Right lobe of liver (tissue), 6 donors: ENCODE results near the gene MRPL20. TPM values are rescaled to one million over a fixed set of nuclear protein-coding genes. Genes with fewer than 3 reads are reported as not detected.
A peak's percentile ranks its signal among the peaks of the same experiment; 100 is the strongest.

ENCODE experiments used
- ATAC-seq, 4 donors: fragments of 200-7000 bp; cut with Tn5 transposase; one replicate each; pipeline ENCODE4 v1.9.1; 2020; ENCODE audit warnings: mild to moderate bottlenecking in 4 of 4, moderate library complexity in 4 of 4
- DNase-seq, 3 donors: peaks; one replicate each; pipeline ENCODE4 v3.0.0-alpha.2; 2020
- H3K27ac ChIP-seq, 3 donors: fragments of 200-600 bp; one replicate each; pipeline ENCODE4 v1.8.0; 2022
- H3K27me3 ChIP-seq, 2 donors: fragments of 200-600 bp; one replicate each; pipeline ENCODE4 v1.8.0; 2022
- H3K36me3 ChIP-seq, 4 donors: fragments of 200-600 bp; sonication (generic) in 1 of 4; one replicate each; pipeline versions ENCODE4 v1.5.1 to v1.8.0; 2017 to 2022; ENCODE audit warnings: control low read depth in 1 of 4
- H3K4me1 ChIP-seq, 4 donors: fragments of 200-600 bp; sonication (generic) in 1 of 4; one replicate each; pipeline versions ENCODE4 v1.5.1 to v1.8.0; 2017 to 2022; ENCODE audit warnings: control low read depth in 1 of 4
- H3K4me3 ChIP-seq, 3 donors: fragments of 200-600 bp; one replicate each; pipeline ENCODE4 v1.8.0; 2022
- H3K9me3 ChIP-seq, 4 donors: fragments of 200-600 bp; sonication (generic) in 1 of 4; one replicate each; pipeline versions ENCODE4 v1.5.1 to v1.8.0; 2017 to 2022; ENCODE audit warnings: control low read depth in 1 of 4
- CTCF ChIP-seq, 4 donors: fragments of 200-600 bp in 3 of 4; fragments of 450-650 bp in 1 of 4; IDR thresholded peaks; one replicate each; pipeline versions ENCODE4 v1.5.1 to v1.8.0; 2016 to 2022; ENCODE audit warnings: antibody characterized with exemption in 4 of 4, mild to moderate bottlenecking in 2 of 4
- POLR2A ChIP-seq: fragments of 450-650 bp; IDR thresholded peaks from one replicate; pipeline ENCODE4 v1.6.1; 2017; ENCODE audit warnings: antibody characterized with exemption, mild to moderate bottlenecking
- WGBS: methylation state at CpG from one replicate; pipeline ENCODE4 v1.1.6; 2018; ENCODE audit warnings: low coverage, low lambda C conversion rate; ENCODE audit not compliant: insufficient coverage; ENCODE audit errors: missing lambda C conversion rate; 5-methylcytosine and 5-hydroxymethylcytosine counted together
- intact Hi-C, 2 donors: fragments of 100-400 bp; cut with DNase I; formaldehyde crosslinking; loops; one replicate each; pipeline versions ENCODE4 v1.11.2 to v1.14.1; 2022
- total RNA-seq, 6 experiments: library from RNA; depleted of rRNA in 2 of 6; stranded (reverse); fragments of >200 nt in 2 of 6; fragmentation: NEBNext Ultra II Directional in 3 of 6; extraction: Animal tissue kit (Norgen Biotek cat#: 25700) in 3 of 6; gene quantifications; one replicate each; pipeline versions ENCODE4 v1.1.0 to v1.2.4, GENCODE V29; 2016 to 2023
- donor health status: DM: no; HTN: yes; CAD: no.
- donor health status: DM: no; HTN: no; CAD: no.
- donor health status: DM: no; HTN: no; CAD: no.
- donor health status: DM: no; HTN: yes; CAD: no.
- donor health status: DM: no; HTN: yes; CAD: no.

MRPL20 gene
- total RNA-seq, 6 experiments from 2014 or later: 44.1 to 91.2 (median 56.5) TPM

GRCh38 chr1:1359664-1360468 is 47.2 kb downstream of the MRPL20 start:
- Histone ChIP-seq H3K4me1 (no peaks in the 10 kb centered on the region), H3K4me3 (no peak overlapping the region), H3K36me3 (no peaks in the 10 kb centered on the region), H3K27ac (no peak overlapping the region), H3K9me3 (no peaks in the 10 kb centered on the region), H3K27me3 (no peaks in the 10 kb centered on the region)
- intact Hi-C loops: no loop called here
- ATAC-seq (no peak), DNase-seq (no peak)
- 53% methylated on average over 6 of the region's 28 CpGs for WGBS
- TF ChIP-seq CTCF (IDR thresholded peaks at IDR 0.05) (no peak), POLR2A (no peak)

GRCh38 chr1:1359308-1359663 is 47.8 kb downstream of the MRPL20 start:
- Histone ChIP-seq H3K9me3 (no peaks in the 10 kb centered on the region), H3K4me1 (no peaks in the 10 kb centered on the region), H3K36me3 (no peaks in the 10 kb centered on the region), H3K27ac (no peak overlapping the region), H3K4me3 (no peak overlapping the region), H3K27me3 (peaks cover 0 to 4% of the 10 kb centered on the region in 2 donors)
- ATAC-seq (no peak), DNase-seq (no peak)
- TF ChIP-seq CTCF (IDR thresholded peaks at IDR 0.05) (no peak), POLR2A (no peak)
- 48% methylated on average over 4 of the region's 6 CpGs for WGBS
- intact Hi-C loops: no loop called here

DNA sequence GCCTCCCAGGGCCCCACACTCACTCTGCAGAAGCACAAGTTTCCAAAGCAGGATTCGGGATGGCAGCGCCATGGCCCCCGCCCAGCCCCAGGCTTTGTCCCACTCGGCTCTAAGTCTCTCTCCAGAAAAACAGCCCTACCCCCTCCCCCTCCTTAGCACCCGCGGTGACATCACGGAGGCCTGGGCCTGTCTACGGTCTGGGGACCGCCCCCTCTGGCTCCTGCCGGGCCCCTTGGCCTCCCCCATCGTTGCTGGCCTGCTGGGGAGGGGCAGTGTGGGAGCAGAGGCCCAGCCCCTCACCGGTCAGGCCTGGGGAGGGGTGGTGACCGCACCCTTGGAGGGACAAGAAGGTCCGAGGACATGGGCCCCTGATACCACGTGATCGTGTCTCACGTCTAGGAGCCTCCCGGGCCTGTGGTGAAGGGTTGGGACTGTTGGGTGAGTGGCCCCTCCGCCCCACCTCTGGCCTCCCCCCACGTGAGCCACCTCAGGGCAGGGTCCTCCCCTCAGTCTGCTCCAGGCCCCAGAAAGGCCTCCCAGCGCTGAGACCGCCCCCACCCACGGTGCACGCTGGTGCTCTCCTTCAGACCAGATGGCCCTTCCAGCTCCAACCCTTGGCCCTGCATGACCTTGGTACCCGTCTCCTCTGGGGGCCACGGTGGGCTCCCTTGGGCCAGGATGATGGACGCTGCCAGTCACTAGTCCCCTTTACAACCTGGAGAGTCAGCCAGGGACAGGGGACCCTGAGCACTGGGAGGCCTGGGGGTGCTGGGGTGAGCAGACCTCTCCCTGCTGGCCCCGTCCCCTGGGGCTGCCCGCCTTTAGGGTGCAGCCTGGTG is 48.4 kb downstream of the MRPL20 start, which contains the start of gene MXRA8:
TSS of gene MXRA8 (minus strand) at position 123 of the 839 bp plus-strand sequence. CDS start at position 72, 51 bp downstream.
- peak in 2 of 4 donors; percentile 15 to 19 for ATAC-seq
- no peaks in the 10 kb centered on the region for H3K9me3 ChIP-seq
- H3K27ac ChIP-seq: peak within 1 kb of the TSS; percentile 33 to 47 (median 43)
- peaks cover 0 to 5% of the 10 kb centered on the region in 2 donors for H3K27me3 ChIP-seq
- no peaks in the 10 kb centered on the region for H3K36me3 ChIP-seq
- 31% methylated on average over 6 of the region's 29 CpGs for WGBS
- TF ChIP-seq CTCF (IDR thresholded peaks at IDR 0.05) (no peak), POLR2A (no peak)
- peak in 1 of 3 donors; percentile 26 for DNase-seq
- H3K4me3 ChIP-seq: peak within 1 kb of the TSS; percentile 11 to 27 (median 14)
- intact Hi-C loops: no loop called here
- no peaks in the 10 kb centered on the region for H3K4me1 ChIP-seq

GRCh38 chr1:1357871-1358432 is 49.1 kb downstream of the MRPL20 start:
- Histone ChIP-seq H3K27ac (peak overlapping the region; percentile 33 to 47 (median 43)), H3K36me3 (no peaks in the 10 kb centered on the region), H3K4me1 (no peaks in the 10 kb centered on the region), H3K27me3 (peaks cover 0 to 5% of the 10 kb centered on the region in 2 donors), H3K4me3 (peak overlapping the region; percentile 11 to 27 (median 14)), H3K9me3 (no peaks in the 10 kb centered on the region)
- no peak for ATAC-seq
- intact Hi-C loops: no loop called here
- TF ChIP-seq POLR2A (no peak), CTCF (IDR thresholded peaks at IDR 0.05) (no peak)
- 57% methylated on average over 1 of the region's 18 CpGs for WGBS
- peak in 1 of 3 donors; percentile 17 for DNase-seq
